GM19351 (cell line): ENCODE data around the gene RABGAP1L.
"Not testable (repeated sequence)": the region's sequence is repeated elsewhere in the genome, so short reads cannot be mapped to it uniquely, and the experiment has no call there.

Experiments used
- ATAC-seq: cut with Tn5 transposase; IDR thresholded peaks from one replicate; pipeline ENCODE4 v1.9.1; 2021; ENCODE audit warnings: mild to moderate bottlenecking, moderate library complexity; ENCODE audit not compliant: unreplicated experiment

The RABGAP1L gene

GRCh38 chr1:174786760-174787159, 627.4 kb downstream of the RABGAP1L start:
- peak; percentile 85 for ATAC-seq

- ATAC-seq, result no peak
Measured at GRCh38 chr1:174788981-174789380, 629.7 kb downstream of the RABGAP1L start.

GRCh38 chr1:174789399-174789798, 630.1 kb downstream of the RABGAP1L start:
- ATAC-seq, result peak; percentile 63

- no peak for ATAC-seq
Measured at GRCh38 chr1:174791863-174792262, 632.5 kb downstream of the RABGAP1L start.

- ATAC-seq, result no peak
Measured at GRCh38 chr1:174794861-174795260, 635.5 kb downstream of the RABGAP1L start.

- no peak for ATAC-seq
Measured at GRCh38 chr1:174795806-174796205, 636.5 kb downstream of the RABGAP1L start.

GRCh38 chr1:174797398-174797797, 638.1 kb downstream of the RABGAP1L start:
- no peak for ATAC-seq

- ATAC-seq, result peak; percentile 13
Measured at GRCh38 chr1:174799136-174799479, 639.8 kb downstream of the RABGAP1L start.

- no peak for ATAC-seq
Measured at GRCh38 chr1:174800216-174800851, 641.0 kb downstream of the RABGAP1L start.

- ATAC-seq, result no peak
Measured at GRCh38 chr1:174800876-174801275, 641.6 kb downstream of the RABGAP1L start.

GRCh38 chr1:174809755-174810280, 650.5 kb downstream of the RABGAP1L start:
- no peak for ATAC-seq

- no peak for ATAC-seq
Measured at GRCh38 chr1:174812016-174812415, 652.7 kb downstream of the RABGAP1L start.

- no peak for ATAC-seq
Measured at GRCh38 chr1:174812656-174813055, 653.3 kb downstream of the RABGAP1L start.

- ATAC-seq, result no peak
Measured at GRCh38 chr1:174815036-174815435, 655.7 kb downstream of the RABGAP1L start.

- ATAC-seq, result peak; percentile 63
Measured at GRCh38 chr1:174815474-174815908, 656.2 kb downstream of the RABGAP1L start.

GRCh38 chr1:174816621-174817020, 657.3 kb downstream of the RABGAP1L start:
- ATAC-seq, result not testable (repeated sequence)

GRCh38 chr1:174818014-174818616, 658.8 kb downstream of the RABGAP1L start:
- ATAC-seq, result peak; percentile 51

GRCh38 chr1:174818951-174819350, 659.6 kb downstream of the RABGAP1L start:
- no peak for ATAC-seq

GRCh38 chr1:174819596-174819995, 660.3 kb downstream of the RABGAP1L start:
- no peak for ATAC-seq

- ATAC-seq, result no peak
Measured at GRCh38 chr1:174825127-174825526, 665.8 kb downstream of the RABGAP1L start.

- ATAC-seq, result no peak
Measured at GRCh38 chr1:174825806-174826205, 666.5 kb downstream of the RABGAP1L start.

- no peak for ATAC-seq
Measured at GRCh38 chr1:174828264-174828663, 668.9 kb downstream of the RABGAP1L start.
